ENCODE measurements around the gene DIPK1C. TPM values are rescaled to one million over a fixed set of nuclear protein-coding genes. Genes with fewer than 3 reads are reported as not detected.

DIPK1C gene
- total and polyA plus RNA-seq, 2 donors (not counting 1 experiment from before 2014, with no cell fraction given): not detected

- no peaks in the 10 kb centered on the region for H3K36me3 ChIP-seq (ENCODE audit: control insufficient read depth, insufficient read depth, low read length)
- no peaks in the 10 kb centered on the region for H3K27me3 ChIP-seq (ENCODE audit: control insufficient read depth, insufficient read depth, low read length)
- no peak overlapping the region for H3K9ac ChIP-seq (ENCODE audit: insufficient read depth, low read length)
- H3K27ac ChIP-seq (ENCODE audit: insufficient read depth, low read length): no peak overlapping the region
- no peaks in the 10 kb centered on the region for H3K9me3 ChIP-seq (ENCODE audit: control insufficient read depth, insufficient read depth, low read depth, low read length)
- no peak overlapping the region for H3K4me3 ChIP-seq (replicated peaks in 1 of 4; ENCODE audit: control extremely low read depth in 1 of 4, insufficient read depth in 1 of 4, low read depth in 3 of 4, low read length in 4 of 4)
- H2AFZ ChIP-seq (ENCODE audit: low read length): no peak overlapping the region
- H3K4me2 ChIP-seq (ENCODE audit: extremely low read depth, insufficient read depth, low read length): no peak overlapping the region
- DNase-seq (ENCODE audit: low read depth in 2 of 2): no peak
- TF ChIP-seq, protein P1, sequence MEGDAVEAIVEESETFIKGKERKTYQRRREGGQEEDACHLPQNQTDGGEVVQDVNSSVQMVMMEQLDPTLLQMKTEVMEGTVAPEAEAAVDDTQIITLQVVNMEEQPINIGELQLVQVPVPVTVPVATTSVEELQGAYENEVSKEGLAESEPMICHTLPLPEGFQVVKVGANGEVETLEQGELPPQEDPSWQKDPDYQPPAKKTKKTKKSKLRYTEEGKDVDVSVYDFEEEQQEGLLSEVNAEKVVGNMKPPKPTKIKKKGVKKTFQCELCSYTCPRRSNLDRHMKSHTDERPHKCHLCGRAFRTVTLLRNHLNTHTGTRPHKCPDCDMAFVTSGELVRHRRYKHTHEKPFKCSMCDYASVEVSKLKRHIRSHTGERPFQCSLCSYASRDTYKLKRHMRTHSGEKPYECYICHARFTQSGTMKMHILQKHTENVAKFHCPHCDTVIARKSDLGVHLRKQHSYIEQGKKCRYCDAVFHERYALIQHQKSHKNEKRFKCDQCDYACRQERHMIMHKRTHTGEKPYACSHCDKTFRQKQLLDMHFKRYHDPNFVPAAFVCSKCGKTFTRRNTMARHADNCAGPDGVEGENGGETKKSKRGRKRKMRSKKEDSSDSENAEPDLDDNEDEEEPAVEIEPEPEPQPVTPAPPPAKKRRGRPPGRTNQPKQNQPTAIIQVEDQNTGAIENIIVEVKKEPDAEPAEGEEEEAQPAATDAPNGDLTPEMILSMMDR (conservative IDR thresholded peaks at IDR 0.05 in 1 of 2, IDR thresholded peaks at IDR 0.05 in 1 of 2; ENCODE audit: low read depth in 1 of 2, low read length in 2 of 2): no peak
- no peak for TF ChIP-seq EZH2 (IDR thresholded peaks at IDR 0.05; ENCODE audit: low read length, missing control alignments)
- no peaks in the 10 kb centered on the region for H3K79me2 ChIP-seq (ENCODE audit: control insufficient read depth, insufficient read depth, low read length)
- no peaks in the 10 kb centered on the region for H3K4me1 ChIP-seq (ENCODE audit: control insufficient read depth, extremely low read depth, insufficient read depth, low read length)
- no peaks in the 10 kb centered on the region for H4K20me1 ChIP-seq (ENCODE audit: control insufficient read depth, extremely low read depth, insufficient read depth, low read length)
Measured at GRCh38 chr18:74402806-74403433, 54.2 kb downstream of the DIPK1C start.

GRCh38 chr18:74400813-74401212 is 56.3 kb downstream of the DIPK1C start:
- H3K4me1 ChIP-seq (ENCODE audit: control insufficient read depth, extremely low read depth, insufficient read depth, low read length): no peaks in the 10 kb centered on the region
- H3K36me3 ChIP-seq (ENCODE audit: control insufficient read depth, insufficient read depth, low read length): no peaks in the 10 kb centered on the region
- no peak for TF ChIP-seq EZH2 (IDR thresholded peaks at IDR 0.05; ENCODE audit: low read length, missing control alignments)
- TF ChIP-seq, protein P1 (conservative IDR thresholded peaks at IDR 0.05 in 1 of 2, IDR thresholded peaks at IDR 0.05 in 1 of 2; ENCODE audit: low read depth in 1 of 2, low read length in 2 of 2): no peak

GRCh38 chr18:74399091-74399887 is 57.8 kb downstream of the DIPK1C start:
- Histone ChIP-seq H3K27ac (ENCODE audit: insufficient read depth, low read length) (no peak overlapping the region), H3K36me3 (ENCODE audit: control insufficient read depth, insufficient read depth, low read length) (no peaks in the 10 kb centered on the region), H3K9me3 (ENCODE audit: control insufficient read depth, insufficient read depth, low read depth, low read length) (no peaks in the 10 kb centered on the region), H3K79me2 (ENCODE audit: control insufficient read depth, insufficient read depth, low read length) (no peaks in the 10 kb centered on the region), H3K4me3 (replicated peaks in 1 of 4; ENCODE audit: control extremely low read depth in 1 of 4, insufficient read depth in 1 of 4, low read depth in 3 of 4, low read length in 4 of 4) (no peak overlapping the region), H3K27me3 (ENCODE audit: control insufficient read depth, insufficient read depth, low read length) (peaks cover 7% of the 10 kb centered on the region), H3K4me1 (ENCODE audit: control insufficient read depth, extremely low read depth, insufficient read depth, low read length) (no peaks in the 10 kb centered on the region), H3K4me2 (ENCODE audit: extremely low read depth, insufficient read depth, low read length) (no peak overlapping the region), H3K9ac (ENCODE audit: insufficient read depth, low read length) (no peak overlapping the region), H4K20me1 (ENCODE audit: control insufficient read depth, extremely low read depth, insufficient read depth, low read length) (no peaks in the 10 kb centered on the region), H2AFZ (ENCODE audit: low read length) (no peak overlapping the region)
- no peak for DNase-seq (ENCODE audit: low read depth in 2 of 2)
- no peak for TF ChIP-seq EZH2 (IDR thresholded peaks at IDR 0.05; ENCODE audit: low read length, missing control alignments)
- TF ChIP-seq, protein P1 (conservative IDR thresholded peaks at IDR 0.05 in 1 of 2, IDR thresholded peaks at IDR 0.05 in 1 of 2; ENCODE audit: low read depth in 1 of 2, low read length in 2 of 2): no peak

More at GRCh38 chr18:74400813-74401212, 56.3 kb downstream of the DIPK1C start:
- Histone ChIP-seq H3K4me2 (ENCODE audit: extremely low read depth, insufficient read depth, low read length) (no peak overlapping the region), H3K9ac (ENCODE audit: insufficient read depth, low read length) (no peak overlapping the region), H3K27me3 (ENCODE audit: control insufficient read depth, insufficient read depth, low read length) (peaks cover 7% of the 10 kb centered on the region), H3K27ac (ENCODE audit: insufficient read depth, low read length) (no peak overlapping the region), H2AFZ (ENCODE audit: low read length) (no peak overlapping the region), H3K4me3 (replicated peaks in 1 of 4; ENCODE audit: control extremely low read depth in 1 of 4, insufficient read depth in 1 of 4, low read depth in 3 of 4, low read length in 4 of 4) (no peak overlapping the region), H3K9me3 (ENCODE audit: control insufficient read depth, insufficient read depth, low read depth, low read length) (no peaks in the 10 kb centered on the region), H4K20me1 (ENCODE audit: control insufficient read depth, extremely low read depth, insufficient read depth, low read length) (no peaks in the 10 kb centered on the region), H3K79me2 (ENCODE audit: control insufficient read depth, insufficient read depth, low read length) (no peaks in the 10 kb centered on the region)
- no peak for DNase-seq (ENCODE audit: low read depth in 2 of 2)

All from fibroblast of lung (primary cell).